RPMI8226 (cell line): ENCODE measurements around the gene TSPAN9.

ENCODE experiments used
- DNase-seq: peaks from one replicate; pipeline ENCODE4 v3.0.0-alpha.2; 2015

TSPAN9 gene

GRCh38 chr12:3326156-3326849 lies 249.1 kb downstream of the TSPAN9 start:
- DNase-seq: no peak

DNA sequence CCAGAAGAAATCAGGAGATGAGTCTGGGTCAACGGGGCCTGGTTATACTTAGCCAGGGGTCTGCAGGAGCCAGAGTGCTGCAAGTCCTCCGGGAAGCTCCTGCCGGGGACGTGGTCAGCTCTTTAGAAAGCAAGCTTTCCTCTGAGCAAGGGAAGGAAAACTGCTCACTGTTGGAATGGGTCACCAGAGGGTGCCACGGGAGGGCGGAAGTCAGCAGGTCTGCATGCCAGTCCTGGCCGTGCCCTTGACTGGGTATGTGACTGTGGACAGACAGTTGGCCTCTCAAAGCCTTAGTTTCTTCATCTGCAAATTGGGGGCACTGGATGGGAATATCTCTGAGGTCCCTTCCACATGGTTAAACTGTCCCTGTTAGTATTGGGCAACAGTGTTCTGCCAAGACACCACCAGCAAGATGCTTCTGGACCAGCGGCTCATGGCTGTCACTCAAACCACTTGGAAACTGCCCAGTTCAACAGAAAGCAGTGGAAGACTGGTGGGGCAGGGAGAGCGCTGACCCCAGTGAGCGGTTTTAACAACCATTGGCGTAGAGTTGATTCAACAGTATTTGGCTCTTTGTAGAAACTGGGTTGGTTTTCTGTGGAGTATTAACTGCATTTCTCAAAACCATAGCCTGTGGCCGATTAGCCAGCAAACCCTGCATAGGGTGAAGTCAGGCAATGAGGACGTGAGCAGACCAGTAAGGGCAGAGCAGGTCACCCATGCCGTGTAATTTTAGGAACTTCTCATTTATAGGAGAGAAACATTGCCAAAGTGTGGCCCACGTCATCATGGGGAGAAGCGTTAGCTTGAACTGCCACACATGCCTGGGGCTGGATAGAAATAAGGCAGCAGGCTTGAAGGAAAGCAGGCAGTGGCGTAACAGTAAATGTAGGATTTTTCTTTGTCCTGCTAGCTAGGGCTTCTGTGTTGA lies 249.9 kb downstream of the TSPAN9 start:
- no peak for DNase-seq

GRCh38 chr12:3328081-3328480 lies 250.9 kb downstream of the TSPAN9 start:
- DNase-seq: no peak

- DNase-seq: no peak
Observed at GRCh38 chr12:3328571-3328970, 251.4 kb downstream of the TSPAN9 start.

- no peak for DNase-seq
Observed at GRCh38 chr12:3329361-3329760, 252.2 kb downstream of the TSPAN9 start.

DNA sequence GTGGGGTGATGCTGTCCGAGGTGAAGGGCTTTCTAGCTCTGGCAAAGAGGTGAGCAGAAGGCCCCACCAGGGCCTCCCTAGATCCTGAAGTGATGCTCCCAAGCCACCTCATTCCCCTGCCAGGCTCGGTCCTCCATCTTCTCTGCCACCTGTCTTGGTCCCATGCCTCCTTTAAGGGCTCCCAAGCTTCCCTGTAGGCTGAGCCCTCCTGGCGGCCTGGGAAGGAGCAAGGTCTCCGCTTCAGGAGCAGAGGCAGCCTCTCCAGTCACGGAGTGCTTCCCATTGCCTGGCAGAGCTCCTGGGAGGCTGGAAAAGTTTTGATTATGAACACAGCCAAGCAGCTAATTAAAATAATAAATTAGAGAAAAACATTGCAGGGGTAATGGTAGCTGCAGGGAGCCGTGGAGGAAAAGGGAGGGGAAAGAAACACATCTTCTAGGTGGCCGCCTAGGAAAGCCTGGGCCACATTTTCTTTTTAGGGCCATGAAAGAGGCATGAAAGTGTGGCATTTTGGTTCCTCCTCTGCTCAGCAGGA lies 253.9 kb downstream of the TSPAN9 start:
- no peak for DNase-seq

- DNase-seq: no peak
Observed at GRCh38 chr12:3332188-3332587, 255.0 kb downstream of the TSPAN9 start.

GRCh38 chr12:3333583-3333982 lies 256.4 kb downstream of the TSPAN9 start:
- no peak for DNase-seq

DNA sequence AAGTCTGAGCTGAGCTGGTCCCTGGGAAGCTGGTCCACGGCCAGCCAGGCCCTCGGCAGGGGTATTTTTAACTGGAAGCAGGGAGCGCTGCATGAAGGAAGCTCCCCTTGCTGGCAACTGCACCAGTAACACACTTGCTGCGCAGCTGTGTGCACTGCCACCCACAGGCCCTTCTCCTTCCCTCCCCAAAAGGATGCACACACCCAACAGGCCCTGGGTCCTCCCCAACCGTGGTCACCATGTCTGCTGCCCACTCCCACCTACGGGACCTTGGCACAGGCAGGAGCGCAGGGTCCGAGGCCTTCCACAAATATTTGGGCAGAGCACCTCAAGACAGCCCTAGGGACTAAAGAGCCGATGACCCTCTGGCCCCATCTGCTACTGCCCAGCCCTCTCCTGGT lies 256.8 kb downstream of the TSPAN9 start:
- DNase-seq: no peak

DNA sequence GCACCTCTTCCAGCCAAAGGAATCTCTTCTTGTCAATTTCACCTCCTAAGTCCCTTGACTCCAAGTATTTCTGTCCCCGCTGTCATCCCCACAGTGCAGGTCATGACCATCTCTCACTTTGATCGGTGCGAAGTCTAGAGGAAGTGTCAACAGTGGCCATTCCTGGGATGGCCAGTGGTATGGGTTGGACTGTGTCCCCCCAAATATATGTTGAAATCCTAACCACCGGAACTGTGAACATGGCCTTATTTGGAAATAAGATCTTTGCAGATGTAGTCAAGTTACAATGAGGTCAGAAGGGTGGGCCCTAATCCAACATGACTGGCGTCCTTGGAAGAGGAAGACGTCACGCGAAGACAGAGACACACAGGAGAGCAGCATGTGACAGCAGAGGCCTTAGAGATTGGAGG lies 257.9 kb downstream of the TSPAN9 start:
- DNase-seq: no peak
